GM23338 (cell line): Measurements from ENCODE around the gene PCGF3. TPM values are rescaled to one million over a fixed set of nuclear protein-coding genes. Genes with fewer than 3 reads are reported as not detected.

Experiments
- ATAC-seq: fragments of 200-7000 bp; cut with Tn5 transposase; 3 replicates; pipeline ENCODE4 v1.9.1; 2020
- DNase-seq: peaks from one replicate; pipeline ENCODE4 v3.0.0-alpha.2; 2015; ENCODE audit warnings: low spot score
- H2AFZ ChIP-seq: fragments of 200-600 bp; sonication (generic); 2 replicates; pipeline ENCODE4 v1.8.0; 2016; ENCODE audit warnings: antibody characterized with exemption, mild to moderate bottlenecking, moderate library complexity
- H3F3A ChIP-seq: fragments of 200-600 bp; sonication (generic); replicated peaks from 2 replicates; pipeline ENCODE4 v1.8.0; 2017; ENCODE audit warnings: antibody characterized with exemption, mixed run types, low read depth
- H3K27ac ChIP-seq: fragments of 200-600 bp; sonication (generic); 2 replicates; pipeline ENCODE4 v1.6.1; 2016; ENCODE audit warnings: low read depth
- H3K27me3 ChIP-seq: fragments of 200-600 bp; sonication (generic); 2 replicates; pipeline ENCODE4 v1.8.0; 2016; ENCODE audit warnings: mild to moderate bottlenecking, mixed run types, moderate library complexity; ENCODE audit not compliant: insufficient read depth
- H3K36me3 ChIP-seq: fragments of 200-600 bp; sonication (generic); 2 replicates; pipeline ENCODE4 v1.8.0; 2016; ENCODE audit warnings: mild to moderate bottlenecking; ENCODE audit not compliant: insufficient read depth
- H3K4me1 ChIP-seq: fragments of 200-600 bp; sonication (generic); 2 replicates; pipeline ENCODE4 v1.8.0; 2016; ENCODE audit warnings: mild to moderate bottlenecking, moderate library complexity; ENCODE audit not compliant: insufficient read depth
- H3K4me2 ChIP-seq: fragments of 200-600 bp; sonication (generic); 2 replicates; pipeline ENCODE4 v1.7.1; 2017; ENCODE audit warnings: mixed run types
- H3K4me3 ChIP-seq: fragments of 200-600 bp; sonication (generic); 2 replicates; pipeline ENCODE4 v1.6.1; 2016; ENCODE audit warnings: mixed run types
- H3K79me2 ChIP-seq: fragments of 200-600 bp; sonication (generic); replicated peaks from 2 replicates; pipeline ENCODE4 v1.8.0; 2017; ENCODE audit warnings: mild to moderate bottlenecking; ENCODE audit not compliant: insufficient read depth
- H3K9me2 ChIP-seq: fragments of 200-600 bp; sonication (generic); 2 replicates; pipeline ENCODE4 v1.8.0; 2017; ENCODE audit not compliant: insufficient read depth
- H4K20me1 ChIP-seq: fragments of 200-600 bp; sonication (generic); replicated peaks from 2 replicates; pipeline ENCODE4 v1.8.0; 2017; ENCODE audit warnings: mild to moderate bottlenecking; ENCODE audit not compliant: insufficient read depth
- H3K27ac Mint-ChIP-seq: 2 replicates; pipeline ENCODE4 v1.8.0; 2020; ENCODE audit warnings: inconsistent platforms, mild to moderate bottlenecking, moderate library complexity, mixed read lengths
- H3K27me3 Mint-ChIP-seq: 3 replicates; pipeline ENCODE4 v1.8.0; 2022; ENCODE audit warnings: low read depth, mild to moderate bottlenecking, moderate library complexity, mixed read lengths, inconsistent platforms; ENCODE audit not compliant: insufficient read depth, poor library complexity
- H3K36me3 Mint-ChIP-seq: 3 replicates; pipeline ENCODE4 v1.8.0; 2021; ENCODE audit warnings: low read depth, mild to moderate bottlenecking, inconsistent platforms, moderate library complexity, mixed read lengths
- H3K4me1 Mint-ChIP-seq: 3 replicates; pipeline ENCODE4 v1.8.0; 2020; ENCODE audit warnings: mild to moderate bottlenecking, inconsistent platforms, mixed read lengths
- H3K4me3 Mint-ChIP-seq: 3 replicates; pipeline ENCODE4 v1.8.0; 2021; ENCODE audit warnings: moderate library complexity, mild to moderate bottlenecking, inconsistent platforms, mixed read lengths
- H3K9me3 Mint-ChIP-seq: 3 replicates; pipeline ENCODE4 v1.8.0; 2020; ENCODE audit warnings: moderate library complexity, mild to moderate bottlenecking, inconsistent platforms, mixed read lengths
- EZH2phosphoT487 ChIP-seq: fragments of 200-600 bp; sonication (generic); IDR thresholded peaks from one replicate; pipeline ENCODE4 v1.8.1; 2018; ENCODE audit warnings: antibody characterized with exemption; ENCODE audit not compliant: unreplicated experiment
- NANOG ChIP-seq: IDR thresholded peaks from 2 replicates; pipeline ENCODE4 v1.6.1; 2016; ENCODE audit warnings: antibody characterized with exemption, borderline replicate concordance
- POLR2AphosphoS5 ChIP-seq: IDR thresholded peaks from 2 replicates; pipeline ENCODE4 v1.6.1; 2016; ENCODE audit warnings: antibody characterized with exemption, low read depth
- STAT1 ChIP-seq: IDR thresholded peaks from one replicate; pipeline ENCODE4 v1.6.1; 2016; ENCODE audit warnings: antibody characterized with exemption; ENCODE audit not compliant: unreplicated experiment
- ZNF331 ChIP-seq: fragments of 250-450 bp; sonication (Bioruptor Pico); IDR thresholded peaks from 2 replicates; pipeline ENCODE4 v1.5.0; 2020; ENCODE audit warnings: low read depth, mild to moderate bottlenecking, moderate library complexity
- polyA plus RNA-seq: library from polyadenylated mRNA; unstranded; fragments of >200 nt; fragmentation: Nextera tagmentation; extraction: Ambion mirVana; gene quantifications from 2 replicates; pipeline ENCODE4 v1.2.1, GENCODE V29; 2016
- total RNA-seq: library from RNA; depleted of rRNA; stranded (reverse); fragments of >200 nt; shearing (Covaris generic); gene quantifications from 2 replicates; pipeline ENCODE4 v1.2.3, GENCODE V29; 2014
- TF ChIP-seq, protein P1 (sequence below): IDR thresholded peaks from 2 replicates; pipeline ENCODE4 v1.6.1; 2016; ENCODE audit warnings: antibody characterized with exemption
- TF ChIP-seq, protein P2 (sequence below), 2 experiments: fragments of 200-600 bp in 1 of 2; sonication (generic) in 1 of 2; conservative IDR thresholded peaks; 2 replicates each; pipeline versions ENCODE4 v1.5.1 to v1.6.1; 2016 to 2017; ENCODE audit warnings: antibody characterized with exemption in 2 of 2, low read depth in 2 of 2, mild to moderate bottlenecking in 2 of 2, moderate library complexity in 1 of 2

Gene PCGF3
- total and polyA plus RNA-seq, 2 experiments from 2014 or later = 33.1 to 49.0 TPM

DNA sequence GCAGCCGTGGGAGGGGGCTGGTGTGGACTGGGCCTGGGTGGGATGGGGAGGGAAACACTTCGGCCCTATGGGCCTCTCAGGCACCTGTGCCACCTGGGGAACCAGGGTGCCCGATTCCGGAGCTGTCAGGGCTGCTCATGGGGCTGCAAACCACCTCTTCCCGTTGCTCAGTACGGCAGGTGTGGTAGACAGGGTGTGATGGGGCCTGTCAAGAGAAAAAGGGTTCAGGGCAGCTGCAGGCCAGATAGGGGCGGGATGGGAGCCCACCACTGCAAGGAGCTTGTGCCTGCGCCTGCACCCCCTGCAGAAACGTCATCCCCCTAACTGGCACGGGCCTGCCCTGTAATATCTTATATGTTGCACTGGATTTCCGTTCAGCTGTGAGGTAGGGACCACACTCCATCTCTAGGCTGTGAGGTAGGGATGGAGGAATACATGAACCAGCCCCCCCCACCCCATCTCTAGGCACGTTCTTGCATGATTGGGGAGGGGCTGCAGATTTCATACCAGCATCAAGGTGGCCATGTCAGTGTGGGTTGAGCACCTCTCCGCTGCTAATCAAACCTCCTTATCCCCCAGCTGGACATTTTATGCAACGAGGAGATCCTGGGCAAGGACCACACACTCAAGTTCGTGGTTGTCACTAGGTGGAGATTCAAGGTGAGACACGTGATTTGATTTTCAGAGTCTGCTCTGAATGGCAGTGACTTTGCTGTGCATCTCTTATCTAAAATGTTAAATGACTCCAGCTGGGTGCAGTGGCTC, 59.0 kb downstream of the PCGF3 start:
- Mint-ChIP-seq H3K27ac (no peak overlapping the region), H3K27me3 (peaks cover 25% of the 10 kb centered on the region), H3K9me3 (peaks cover 17% of the 10 kb centered on the region), H3K36me3 (peaks cover 83% of the 10 kb centered on the region), H3K4me3 (no peak overlapping the region), H3K4me1 (peaks cover 28% of the 10 kb centered on the region)
- Histone ChIP-seq H3K27me3 (no peaks in the 10 kb centered on the region), H3K79me2 (no peaks in the 10 kb centered on the region; the same call in 1 of the 2 replicates), H3K36me3 (peaks cover 9% of the 10 kb centered on the region), H4K20me1 (peaks cover 42% of the 10 kb centered on the region), H3K4me2 (no peak overlapping the region), H3K27ac (no peak overlapping the region; the same call in 1 of the 2 replicates), H3F3A (peaks cover 32% of the 10 kb centered on the region), H3K9me2 (no peaks in the 10 kb centered on the region), H2AFZ (no peak overlapping the region), H3K4me3 (no peak overlapping the region), H3K4me1 (peaks cover 13% of the 10 kb centered on the region)
- ATAC-seq = no peak
- TF ChIP-seq, protein P1, sequence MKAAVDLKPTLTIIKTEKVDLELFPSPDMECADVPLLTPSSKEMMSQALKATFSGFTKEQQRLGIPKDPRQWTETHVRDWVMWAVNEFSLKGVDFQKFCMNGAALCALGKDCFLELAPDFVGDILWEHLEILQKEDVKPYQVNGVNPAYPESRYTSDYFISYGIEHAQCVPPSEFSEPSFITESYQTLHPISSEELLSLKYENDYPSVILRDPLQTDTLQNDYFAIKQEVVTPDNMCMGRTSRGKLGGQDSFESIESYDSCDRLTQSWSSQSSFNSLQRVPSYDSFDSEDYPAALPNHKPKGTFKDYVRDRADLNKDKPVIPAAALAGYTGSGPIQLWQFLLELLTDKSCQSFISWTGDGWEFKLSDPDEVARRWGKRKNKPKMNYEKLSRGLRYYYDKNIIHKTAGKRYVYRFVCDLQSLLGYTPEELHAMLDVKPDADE = no peak
- TF ChIP-seq EZH2phosphoT487 = no peak
- TF ChIP-seq, protein P2, sequence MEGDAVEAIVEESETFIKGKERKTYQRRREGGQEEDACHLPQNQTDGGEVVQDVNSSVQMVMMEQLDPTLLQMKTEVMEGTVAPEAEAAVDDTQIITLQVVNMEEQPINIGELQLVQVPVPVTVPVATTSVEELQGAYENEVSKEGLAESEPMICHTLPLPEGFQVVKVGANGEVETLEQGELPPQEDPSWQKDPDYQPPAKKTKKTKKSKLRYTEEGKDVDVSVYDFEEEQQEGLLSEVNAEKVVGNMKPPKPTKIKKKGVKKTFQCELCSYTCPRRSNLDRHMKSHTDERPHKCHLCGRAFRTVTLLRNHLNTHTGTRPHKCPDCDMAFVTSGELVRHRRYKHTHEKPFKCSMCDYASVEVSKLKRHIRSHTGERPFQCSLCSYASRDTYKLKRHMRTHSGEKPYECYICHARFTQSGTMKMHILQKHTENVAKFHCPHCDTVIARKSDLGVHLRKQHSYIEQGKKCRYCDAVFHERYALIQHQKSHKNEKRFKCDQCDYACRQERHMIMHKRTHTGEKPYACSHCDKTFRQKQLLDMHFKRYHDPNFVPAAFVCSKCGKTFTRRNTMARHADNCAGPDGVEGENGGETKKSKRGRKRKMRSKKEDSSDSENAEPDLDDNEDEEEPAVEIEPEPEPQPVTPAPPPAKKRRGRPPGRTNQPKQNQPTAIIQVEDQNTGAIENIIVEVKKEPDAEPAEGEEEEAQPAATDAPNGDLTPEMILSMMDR (conservative IDR thresholded peaks at IDR 0.05; ENCODE audit: low read depth in 2 of 2) = no peak
- no peak for TF ChIP-seq ZNF331 (CRISPR knock-in tag)
- TF ChIP-seq POLR2AphosphoS5 = peak; percentile 38; the same call in 1 of the 2 replicates
- DNase-seq = no peak

DNA sequence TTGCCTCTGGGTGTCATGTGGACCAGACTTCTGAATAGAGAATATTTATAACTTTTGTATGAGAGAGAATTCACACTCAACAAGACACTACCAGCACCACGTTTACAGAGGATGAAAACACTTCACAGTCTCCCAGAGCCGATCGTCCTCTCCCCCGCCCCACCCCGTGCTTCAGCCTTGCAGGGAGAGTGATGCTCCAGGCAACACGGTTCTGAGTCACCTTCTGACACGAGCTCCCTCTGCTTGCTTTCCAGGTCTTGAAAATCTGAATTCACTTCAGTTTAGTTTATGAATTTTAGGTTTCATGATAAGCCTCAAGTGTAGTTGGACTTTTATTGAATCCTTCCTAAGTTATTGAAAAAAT, 60.5 kb downstream of the PCGF3 start:
- H3K27me3 Mint-ChIP-seq = peaks cover 26% of the 10 kb centered on the region
- peaks cover 78% of the 10 kb centered on the region for H3K36me3 Mint-ChIP-seq
- Histone ChIP-seq H3K4me1 (peaks cover 13% of the 10 kb centered on the region), H4K20me1 (peaks cover 49% of the 10 kb centered on the region), H3K27ac (0 out of 2 replicates have a peak overlapping the region, but pooled peaks have one; percentile 60), H3K36me3 (peaks cover 7% of the 10 kb centered on the region), H3K27me3 (no peaks in the 10 kb centered on the region), H3K4me2 (no peak overlapping the region), H3K4me3 (no peak overlapping the region), H2AFZ (no peak overlapping the region), H3F3A (peaks cover 39% of the 10 kb centered on the region), H3K9me2 (no peaks in the 10 kb centered on the region), H3K79me2 (peaks cover 10% of the 10 kb centered on the region)
- H3K4me1 Mint-ChIP-seq = peaks cover 28% of the 10 kb centered on the region
- peaks cover 9% of the 10 kb centered on the region; the same call in 2 of the 3 replicates for H3K9me3 Mint-ChIP-seq
- no peak overlapping the region for H3K27ac Mint-ChIP-seq
- ATAC-seq (peak; percentile 14), DNase-seq (no peak)
- H3K4me3 Mint-ChIP-seq = no peak overlapping the region; the same call in 2 of the 3 replicates
- no peak for TF ChIP-seq STAT1
- no peak for TF ChIP-seq NANOG
- TF ChIP-seq POLR2AphosphoS5 = no peak
